ENCODE results near the gene PPP6R3.

DNA sequence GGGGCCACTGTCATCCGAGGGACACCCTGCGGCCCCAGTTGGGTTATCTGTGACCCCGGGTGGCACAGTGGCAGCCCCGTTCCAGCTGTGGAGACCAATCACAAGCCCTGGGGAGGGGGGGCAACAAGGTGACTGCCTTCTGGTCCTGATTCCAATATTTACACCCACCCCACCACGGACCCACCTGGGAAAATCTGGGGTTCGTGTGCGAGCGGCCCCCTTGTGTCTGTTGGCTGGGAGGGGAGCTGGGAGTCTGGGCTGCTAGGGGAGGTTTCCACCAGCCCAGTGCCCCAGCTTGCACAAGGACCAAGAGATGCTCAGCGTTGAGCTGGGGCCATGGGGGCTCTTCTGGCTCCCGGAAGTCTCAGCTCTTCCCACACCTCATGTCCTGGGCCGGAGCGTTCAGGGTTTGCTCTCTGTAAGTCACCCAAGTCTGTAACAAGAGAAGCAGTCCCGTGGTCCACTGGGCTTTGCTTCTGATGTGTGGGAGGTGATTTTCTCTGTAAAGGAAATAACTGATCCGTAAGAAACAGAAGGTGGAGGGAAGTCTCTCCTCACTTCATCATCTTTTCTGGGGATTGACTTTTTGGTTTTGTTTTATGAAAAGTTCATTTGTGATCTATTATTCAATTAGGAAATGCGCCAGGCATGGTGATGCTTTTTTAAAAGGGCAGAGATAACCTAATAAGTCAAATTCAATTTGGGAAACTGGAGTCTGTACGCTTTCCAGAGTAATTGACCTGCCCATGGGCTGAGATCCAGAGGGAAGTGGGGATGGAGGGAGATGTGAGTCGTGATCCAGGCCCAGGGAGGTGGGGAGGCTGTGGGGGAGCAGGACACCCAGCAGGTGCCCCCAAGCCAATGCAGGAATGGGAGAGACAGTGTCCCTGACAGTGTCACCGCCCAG is 201.4 kb downstream of the PPP6R3 start:
- TF ChIP-seq, protein P1, sequence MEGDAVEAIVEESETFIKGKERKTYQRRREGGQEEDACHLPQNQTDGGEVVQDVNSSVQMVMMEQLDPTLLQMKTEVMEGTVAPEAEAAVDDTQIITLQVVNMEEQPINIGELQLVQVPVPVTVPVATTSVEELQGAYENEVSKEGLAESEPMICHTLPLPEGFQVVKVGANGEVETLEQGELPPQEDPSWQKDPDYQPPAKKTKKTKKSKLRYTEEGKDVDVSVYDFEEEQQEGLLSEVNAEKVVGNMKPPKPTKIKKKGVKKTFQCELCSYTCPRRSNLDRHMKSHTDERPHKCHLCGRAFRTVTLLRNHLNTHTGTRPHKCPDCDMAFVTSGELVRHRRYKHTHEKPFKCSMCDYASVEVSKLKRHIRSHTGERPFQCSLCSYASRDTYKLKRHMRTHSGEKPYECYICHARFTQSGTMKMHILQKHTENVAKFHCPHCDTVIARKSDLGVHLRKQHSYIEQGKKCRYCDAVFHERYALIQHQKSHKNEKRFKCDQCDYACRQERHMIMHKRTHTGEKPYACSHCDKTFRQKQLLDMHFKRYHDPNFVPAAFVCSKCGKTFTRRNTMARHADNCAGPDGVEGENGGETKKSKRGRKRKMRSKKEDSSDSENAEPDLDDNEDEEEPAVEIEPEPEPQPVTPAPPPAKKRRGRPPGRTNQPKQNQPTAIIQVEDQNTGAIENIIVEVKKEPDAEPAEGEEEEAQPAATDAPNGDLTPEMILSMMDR (IDR thresholded peaks at IDR 0.05; ENCODE audit: poor library complexity, severe bottlenecking), result no peak
- no peak for TF ChIP-seq EP300 (conservative IDR thresholded peaks at IDR 0.05; ENCODE audit: poor library complexity, severe bottlenecking)
- no peak for TF ChIP-seq POLR2AphosphoS5 (IDR thresholded peaks at IDR 0.05)
- TF ChIP-seq MXI1 (conservative IDR thresholded peaks at IDR 0.05; ENCODE audit: poor library complexity, severe bottlenecking), result no peak
- TF ChIP-seq, protein P2, sequence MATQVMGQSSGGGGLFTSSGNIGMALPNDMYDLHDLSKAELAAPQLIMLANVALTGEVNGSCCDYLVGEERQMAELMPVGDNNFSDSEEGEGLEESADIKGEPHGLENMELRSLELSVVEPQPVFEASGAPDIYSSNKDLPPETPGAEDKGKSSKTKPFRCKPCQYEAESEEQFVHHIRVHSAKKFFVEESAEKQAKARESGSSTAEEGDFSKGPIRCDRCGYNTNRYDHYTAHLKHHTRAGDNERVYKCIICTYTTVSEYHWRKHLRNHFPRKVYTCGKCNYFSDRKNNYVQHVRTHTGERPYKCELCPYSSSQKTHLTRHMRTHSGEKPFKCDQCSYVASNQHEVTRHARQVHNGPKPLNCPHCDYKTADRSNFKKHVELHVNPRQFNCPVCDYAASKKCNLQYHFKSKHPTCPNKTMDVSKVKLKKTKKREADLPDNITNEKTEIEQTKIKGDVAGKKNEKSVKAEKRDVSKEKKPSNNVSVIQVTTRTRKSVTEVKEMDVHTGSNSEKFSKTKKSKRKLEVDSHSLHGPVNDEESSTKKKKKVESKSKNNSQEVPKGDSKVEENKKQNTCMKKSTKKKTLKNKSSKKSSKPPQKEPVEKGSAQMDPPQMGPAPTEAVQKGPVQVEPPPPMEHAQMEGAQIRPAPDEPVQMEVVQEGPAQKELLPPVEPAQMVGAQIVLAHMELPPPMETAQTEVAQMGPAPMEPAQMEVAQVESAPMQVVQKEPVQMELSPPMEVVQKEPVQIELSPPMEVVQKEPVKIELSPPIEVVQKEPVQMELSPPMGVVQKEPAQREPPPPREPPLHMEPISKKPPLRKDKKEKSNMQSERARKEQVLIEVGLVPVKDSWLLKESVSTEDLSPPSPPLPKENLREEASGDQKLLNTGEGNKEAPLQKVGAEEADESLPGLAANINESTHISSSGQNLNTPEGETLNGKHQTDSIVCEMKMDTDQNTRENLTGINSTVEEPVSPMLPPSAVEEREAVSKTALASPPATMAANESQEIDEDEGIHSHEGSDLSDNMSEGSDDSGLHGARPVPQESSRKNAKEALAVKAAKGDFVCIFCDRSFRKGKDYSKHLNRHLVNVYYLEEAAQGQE (IDR thresholded peaks at IDR 0.05; ENCODE audit: borderline replicate concordance), result no peak
- no peak for TF ChIP-seq EZH2 (IDR thresholded peaks at IDR 0.05; ENCODE audit: borderline replicate concordance, insufficient read depth, low read length, poor library complexity, severe bottlenecking)
- TF ChIP-seq SMC3 (conservative IDR thresholded peaks at IDR 0.05; ENCODE audit: poor library complexity), result no peak
- no peak for TF ChIP-seq TAF1 (IDR thresholded peaks at IDR 0.05; ENCODE audit: low read depth)

All from neural cell (in vitro differentiated cells).